HG02943 (cell line): ENCODE data around the gene HIBCH.
"Not testable (repeated sequence)": the region's sequence is repeated elsewhere in the genome, so short reads cannot be mapped to it uniquely, and the experiment has no call there.

Experiments used
- ATAC-seq: cut with Tn5 transposase; IDR thresholded peaks from one replicate; pipeline ENCODE4 v1.9.1; 2021; ENCODE audit warnings: mild to moderate bottlenecking, low read depth, moderate library complexity; ENCODE audit not compliant: unreplicated experiment

HIBCH gene

DNA sequence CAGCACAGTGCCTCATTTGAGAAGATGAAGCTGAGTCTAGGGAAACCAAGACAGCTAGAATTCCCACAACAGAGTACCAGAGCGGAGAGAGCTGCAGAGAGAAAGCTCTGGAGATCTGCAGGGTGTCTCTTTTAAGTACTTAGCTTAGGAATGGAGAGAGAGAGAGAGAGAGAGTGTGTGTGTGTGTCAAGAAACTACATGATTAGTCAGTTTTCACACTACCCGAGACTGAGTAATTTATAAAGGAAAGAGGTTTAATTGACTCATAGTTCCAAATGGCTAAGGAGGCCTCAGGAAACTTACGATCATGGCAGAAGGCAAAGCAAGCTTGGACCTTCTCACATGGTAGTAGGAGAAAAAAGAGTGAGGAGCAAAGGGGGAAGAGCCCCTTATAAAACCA, 64.0 kb downstream of the HIBCH start:
- ATAC-seq: no peak

GRCh38 chr2:190254063-190254850, 65.4 kb downstream of the HIBCH start:
- ATAC-seq: no peak

- no peak for ATAC-seq
These were observed 69.2 kb downstream of the HIBCH start for GRCh38 chr2:190250421-190250820.

- ATAC-seq: no peak
These were observed 84.0 kb downstream of the HIBCH start for GRCh38 chr2:190235551-190236075.

- no peak for ATAC-seq
These were observed 84.5 kb downstream of the HIBCH start for GRCh38 chr2:190235101-190235500.

DNA sequence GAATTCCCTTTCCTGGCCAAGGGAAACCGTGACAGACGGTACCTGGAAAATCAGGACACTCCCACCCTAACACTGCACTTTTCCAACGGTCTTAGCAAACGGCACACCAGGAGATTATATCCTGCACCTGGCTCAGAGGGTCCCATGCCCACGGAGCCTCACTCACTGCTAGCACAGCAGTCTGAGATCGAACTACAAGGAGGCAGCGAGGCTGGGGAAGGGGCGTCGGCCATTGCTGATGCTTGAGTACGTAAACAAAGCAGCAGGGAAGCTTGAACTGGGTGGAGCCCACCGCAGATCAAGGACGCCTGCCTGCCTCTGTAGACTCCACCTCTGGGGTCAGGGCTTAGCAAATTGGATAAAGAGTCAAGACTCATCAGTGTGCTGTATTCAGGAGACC, 95.6 kb downstream of the HIBCH start:
- ATAC-seq: not testable (repeated sequence)

DNA sequence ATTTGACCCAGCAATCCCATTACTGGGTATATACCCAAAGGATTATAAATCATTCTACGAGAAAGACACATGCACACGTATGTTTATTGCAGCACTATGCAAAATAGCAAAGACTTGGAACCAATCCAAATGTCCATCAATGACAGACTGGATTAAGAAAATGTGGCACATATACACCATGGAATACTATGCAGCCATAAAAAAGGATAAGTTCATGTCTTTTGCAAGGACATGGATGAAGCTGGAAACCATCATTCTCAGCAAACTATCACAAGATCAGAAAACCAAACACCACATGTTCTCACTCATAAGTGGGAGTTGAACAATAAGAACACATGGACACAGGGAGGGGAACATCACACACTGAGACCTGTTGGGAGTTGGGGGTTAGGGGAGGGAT, 96.9 kb downstream of the HIBCH start:
- not testable (repeated sequence) for ATAC-seq

- no peak for ATAC-seq
These were observed 98.2 kb downstream of the HIBCH start for GRCh38 chr2:190221429-190221828.

- ATAC-seq: no peak
These were observed 100.4 kb downstream of the HIBCH start for GRCh38 chr2:190219186-190219585.

DNA sequence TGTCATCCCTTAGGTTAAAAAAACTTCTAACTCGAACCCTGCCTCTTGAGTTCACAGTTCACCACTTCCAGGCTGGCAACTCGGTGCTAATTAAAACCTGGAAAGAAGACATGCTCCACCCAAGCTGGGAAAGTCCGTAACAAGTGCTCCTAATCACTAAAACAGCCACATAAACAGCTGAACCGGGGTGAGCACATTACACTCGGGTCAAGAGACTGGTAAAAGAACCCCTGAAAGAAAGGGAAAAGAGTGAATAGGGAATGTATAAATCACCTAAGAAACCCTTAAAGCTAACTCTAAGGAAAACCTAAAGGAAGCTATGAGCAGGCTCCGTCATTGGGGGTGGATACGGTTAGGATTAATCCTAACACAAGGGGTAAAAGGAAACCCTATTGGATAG, 102.0 kb downstream of the HIBCH start:
- ATAC-seq: no peak

DNA sequence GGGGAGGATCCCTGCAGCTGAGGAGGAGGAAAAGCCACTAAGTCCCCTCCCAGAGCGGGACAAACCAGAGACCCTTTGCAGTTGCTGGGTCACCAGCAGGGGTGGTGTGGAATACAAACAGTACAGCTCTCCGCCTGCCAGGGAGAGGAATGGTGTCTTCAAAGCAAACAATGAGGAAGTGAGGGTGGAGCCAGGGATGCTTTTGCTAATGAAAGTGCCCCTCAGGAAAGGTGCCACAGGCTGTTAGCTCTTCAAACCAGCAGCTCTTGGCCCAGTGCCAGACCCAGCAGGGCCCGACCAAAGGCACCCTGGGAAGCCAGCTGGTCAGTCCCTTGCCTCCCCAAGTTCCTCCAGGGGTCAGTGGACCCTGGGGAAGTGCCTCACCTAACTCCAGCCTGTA, 102.8 kb downstream of the HIBCH start:
- no peak for ATAC-seq

DNA sequence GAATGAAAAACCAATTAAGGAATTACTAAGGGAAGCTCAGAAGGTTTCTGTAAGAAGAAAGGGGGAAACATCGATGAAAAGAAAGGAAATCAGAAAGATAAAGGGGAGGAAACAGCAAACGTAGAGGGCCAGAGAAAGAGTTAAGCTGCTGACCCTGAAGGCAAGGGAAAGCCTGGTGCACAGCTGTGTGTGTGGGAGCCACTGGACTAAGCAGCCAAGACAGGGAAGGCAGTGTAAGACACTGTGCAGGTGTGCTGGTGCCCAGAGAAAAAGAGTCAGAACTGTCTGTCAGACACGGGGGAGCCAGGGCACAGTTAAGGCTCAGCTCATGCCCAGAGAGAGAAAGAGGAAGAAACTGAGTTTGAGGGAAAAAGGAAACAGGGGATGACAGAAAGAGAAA, 104.0 kb downstream of the HIBCH start:
- ATAC-seq: no peak

- no peak for ATAC-seq
These were observed 105.0 kb downstream of the HIBCH start for GRCh38 chr2:190214426-190215194.

- no peak for ATAC-seq
These were observed 105.9 kb downstream of the HIBCH start for GRCh38 chr2:190213441-190214335.

GRCh38 chr2:190210471-190210870, 109.2 kb downstream of the HIBCH start:
- ATAC-seq: no peak

GRCh38 chr2:190209559-190209958, 110.1 kb downstream of the HIBCH start:
- no peak for ATAC-seq

DNA sequence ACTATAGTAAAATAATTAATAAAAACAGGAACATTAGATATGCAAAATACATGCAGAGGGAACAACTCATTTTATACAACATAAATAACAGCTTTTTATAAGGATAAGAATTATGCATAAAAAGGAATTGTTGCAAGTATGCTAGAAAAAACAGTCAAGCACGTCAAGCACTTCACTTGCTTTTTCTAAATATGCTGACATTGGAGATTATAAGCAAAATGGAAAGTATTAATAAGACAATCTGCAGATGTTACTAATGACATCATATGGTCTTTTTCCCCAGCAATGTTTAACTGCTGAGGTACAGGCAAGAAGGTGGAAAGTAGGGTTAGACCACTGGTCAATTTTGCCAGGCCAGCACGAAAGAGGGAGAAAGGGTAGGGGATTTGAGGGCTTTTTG, 111.7 kb downstream of the HIBCH start:
- no peak for ATAC-seq

DNA sequence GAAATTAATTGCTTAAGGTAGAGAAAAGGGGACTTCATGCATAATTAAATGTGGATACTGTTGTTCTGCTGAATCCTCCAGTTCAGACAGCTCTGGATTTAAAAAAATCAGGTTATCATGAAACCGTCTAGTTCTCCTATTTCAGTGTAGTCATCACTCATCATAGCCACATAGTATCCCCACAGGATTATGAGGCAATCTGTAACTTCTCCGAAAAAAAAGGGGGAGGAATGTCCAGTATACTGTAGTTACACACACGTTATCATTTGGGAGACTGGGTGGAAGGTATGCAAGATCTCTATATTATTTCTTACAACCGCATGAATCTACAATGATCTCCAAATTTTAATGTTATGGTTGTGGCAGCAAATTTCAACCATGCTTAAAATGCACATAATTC, 114.0 kb downstream of the HIBCH start:
- no peak for ATAC-seq

- ATAC-seq: no peak
These were observed 117.0 kb downstream of the HIBCH start for GRCh38 chr2:190202604-190203003.

DNA sequence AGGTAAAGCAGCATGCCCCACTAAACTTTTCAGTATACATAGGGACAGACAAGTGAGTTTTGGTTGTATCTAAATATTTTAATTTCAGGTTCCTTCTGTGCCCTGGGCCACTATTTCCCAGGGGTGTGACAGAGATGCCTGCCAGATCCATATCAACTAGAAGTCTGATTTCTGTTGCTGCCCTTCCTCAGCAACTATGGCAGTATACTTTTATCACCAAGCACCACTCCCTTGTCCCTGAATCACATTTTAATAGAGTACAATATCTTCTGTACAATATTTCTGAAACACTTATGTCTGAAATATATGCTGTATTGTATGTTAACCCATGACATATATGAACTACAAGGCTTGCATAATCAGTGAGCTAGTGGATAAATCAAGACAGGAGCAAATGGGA, 117.6 kb downstream of the HIBCH start:
- ATAC-seq: no peak

DNA sequence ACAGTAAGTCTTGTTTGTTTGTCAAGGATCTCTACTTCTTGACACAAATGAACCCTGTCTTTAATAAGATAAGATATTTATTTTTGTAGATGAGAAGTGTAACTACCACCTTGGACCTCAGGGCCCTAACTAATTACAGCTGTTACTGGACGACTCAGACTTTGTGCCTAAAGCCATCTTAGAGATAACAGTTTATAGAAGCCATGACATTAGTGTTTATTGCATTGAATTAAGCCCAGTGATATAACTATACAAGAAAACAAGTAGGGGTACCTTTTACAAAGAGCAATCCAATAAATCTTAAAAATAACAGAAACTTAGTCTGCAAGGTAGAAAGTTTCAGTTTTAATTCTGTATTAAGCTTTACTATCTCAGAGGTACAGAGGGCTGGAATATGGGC, 119.0 kb downstream of the HIBCH start:
- ATAC-seq: no peak
